NCI-H187 treated with DMSO at 0.1 percent for 48 hours (cell line): ENCODE results near the gene LITAFD.
"Not testable (repeated sequence)": the region's sequence is repeated elsewhere in the genome, so short reads cannot be mapped to it uniquely, and the experiment has no call there.

Experiments used
- DNase-seq: peaks from one replicate; lab custom pipeline; 2025; lab: John Stamatoyannopoulos, UW

LITAFD gene

DNA sequence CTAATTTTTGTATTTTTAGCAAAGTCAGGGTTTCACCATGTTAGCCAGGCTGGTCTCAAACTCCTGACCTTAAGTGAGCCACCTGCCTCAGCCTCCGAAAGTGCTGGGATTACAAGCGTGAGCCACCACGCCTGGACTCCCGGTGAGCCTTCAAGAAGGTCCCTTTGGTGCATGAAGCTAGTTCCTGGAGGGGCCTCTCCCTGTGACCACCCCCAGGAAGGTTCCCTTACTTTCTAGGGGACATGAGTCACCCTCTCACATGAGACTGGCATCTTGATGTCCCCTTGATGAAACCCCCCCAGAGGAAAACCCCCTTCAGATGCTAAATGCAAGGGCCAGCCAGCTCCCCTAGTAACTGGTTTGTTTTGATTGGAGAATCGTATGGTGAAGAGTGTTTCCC is 26.2 kb upstream of the LITAFD start:
- DNase-seq, result no peak

- no peak for DNase-seq
These were observed 22.9 kb upstream of the LITAFD start for GRCh38 chr16:8858994-8859912.

- no peak for DNase-seq
These were observed 22.0 kb upstream of the LITAFD start for GRCh38 chr16:8859913-8860881.

GRCh38 chr16:8861563-8862308 is 20.4 kb upstream of the LITAFD start:
- DNase-seq, result no peak

- no peak for DNase-seq
These were observed 19.6 kb upstream of the LITAFD start for GRCh38 chr16:8862309-8863130.

DNA sequence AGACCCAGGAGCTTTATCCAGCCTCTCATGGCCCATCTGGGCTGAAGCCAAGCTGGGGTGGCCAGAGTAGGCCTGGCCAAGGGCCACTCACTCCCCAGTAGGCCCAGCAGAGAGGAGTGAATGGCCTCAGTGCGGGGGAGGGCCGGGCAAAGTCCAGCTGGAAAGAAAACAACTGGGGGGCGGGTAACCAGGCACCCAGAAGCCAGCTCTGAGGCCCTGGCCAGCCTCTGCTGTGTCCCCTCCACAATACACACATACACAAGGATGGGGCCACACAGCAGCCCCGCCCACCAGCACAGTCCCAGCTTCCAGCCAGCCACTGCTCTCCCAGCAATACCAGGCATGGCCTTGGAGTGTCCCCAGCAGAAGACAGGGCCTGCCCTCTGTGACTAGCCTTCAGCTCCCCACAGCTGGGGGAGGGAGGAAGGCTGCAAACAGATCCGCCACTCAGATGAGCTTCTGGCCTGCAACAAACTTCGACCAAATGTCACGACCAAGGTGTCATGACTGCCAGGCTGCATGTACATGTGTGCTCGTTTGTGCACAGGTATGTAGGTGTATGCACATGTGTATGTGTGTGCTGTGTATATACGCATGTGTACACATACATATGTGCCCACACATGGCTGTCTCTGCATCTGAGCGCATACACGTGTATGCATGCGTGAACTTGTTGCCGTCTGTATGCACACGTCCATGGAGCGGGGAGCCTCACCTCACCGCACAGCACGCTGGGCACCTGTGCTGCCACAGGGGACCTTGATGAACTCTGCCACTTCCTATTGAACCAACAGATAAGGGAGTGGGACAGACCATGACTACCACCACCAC is 18.3 kb upstream of the LITAFD start:
- no peak for DNase-seq

GRCh38 chr16:8864480-8865110 is 17.6 kb upstream of the LITAFD start:
- no peak for DNase-seq

DNA sequence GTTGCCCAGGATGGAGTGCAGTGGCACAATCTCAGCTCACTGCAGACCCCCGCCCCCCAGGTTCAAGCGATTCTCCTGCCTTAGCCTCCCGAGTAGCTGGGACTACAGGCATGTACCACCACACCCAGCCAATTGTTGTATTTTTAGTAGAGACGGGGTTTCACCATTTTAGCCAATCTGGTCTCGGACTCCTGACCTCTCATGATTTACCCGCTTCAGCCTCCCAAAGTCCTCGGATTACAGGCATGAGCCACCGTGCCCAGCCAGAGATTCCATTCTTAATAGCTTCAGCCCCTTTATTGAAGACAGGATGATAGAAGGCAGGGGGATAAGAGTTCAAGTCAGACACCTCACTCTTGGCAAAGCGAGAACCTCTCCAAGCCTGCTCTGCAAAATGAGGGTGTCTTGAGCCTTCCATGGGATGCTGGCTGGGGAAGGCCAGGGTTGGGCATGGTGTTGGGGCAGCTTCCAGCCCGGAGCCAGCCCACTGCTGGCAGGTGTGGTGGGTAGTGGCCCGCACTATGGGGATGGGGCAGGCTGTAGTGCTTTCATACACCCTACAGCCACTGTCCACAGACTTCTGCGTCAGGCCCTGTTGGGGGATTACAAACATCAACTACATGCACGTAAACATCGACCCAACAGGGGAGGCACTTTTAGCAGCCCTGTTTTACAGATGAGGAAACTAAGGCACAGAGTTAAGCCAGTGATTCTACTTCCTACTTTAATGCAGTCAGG is 16.8 kb upstream of the LITAFD start:
- DNase-seq, result no peak

DNA sequence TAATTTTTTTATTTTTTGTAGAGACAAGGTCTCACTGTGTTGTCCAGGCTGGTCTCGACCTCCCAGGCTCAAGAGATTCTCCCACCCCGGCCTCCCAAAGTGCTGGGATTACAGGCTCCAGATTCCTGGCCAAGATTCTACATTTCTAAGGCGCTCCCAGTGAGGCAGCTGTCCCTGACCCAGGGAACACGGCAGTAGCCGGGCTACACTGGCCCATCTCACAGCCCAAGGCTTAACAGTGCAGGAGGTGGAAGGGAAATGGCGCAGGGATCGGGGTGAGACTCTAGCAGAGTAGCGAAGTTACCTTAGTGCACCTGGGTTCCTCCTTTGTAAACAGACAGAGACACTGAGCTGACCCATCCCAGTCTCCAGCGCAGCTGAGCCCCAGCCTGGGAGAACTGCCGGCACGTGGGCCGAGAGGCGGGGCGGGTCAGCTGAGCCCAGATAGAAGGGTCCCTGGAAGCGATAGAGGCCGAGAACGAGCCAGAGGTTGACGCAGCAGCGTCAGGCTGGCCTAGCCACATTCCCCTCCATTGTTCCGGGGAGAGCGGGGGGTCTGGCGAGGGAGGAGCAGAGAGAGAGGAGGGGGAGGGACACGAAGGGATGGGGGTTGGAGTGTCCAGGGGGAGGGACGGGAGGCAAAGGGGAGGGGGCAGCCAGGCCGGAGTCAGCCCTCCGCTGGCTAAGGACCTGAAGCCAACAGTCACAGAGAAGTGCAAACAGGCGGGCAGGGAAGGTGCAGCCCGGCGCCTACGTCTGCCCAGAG is 15.8 kb upstream of the LITAFD start:
- DNase-seq, result no peak

DNA sequence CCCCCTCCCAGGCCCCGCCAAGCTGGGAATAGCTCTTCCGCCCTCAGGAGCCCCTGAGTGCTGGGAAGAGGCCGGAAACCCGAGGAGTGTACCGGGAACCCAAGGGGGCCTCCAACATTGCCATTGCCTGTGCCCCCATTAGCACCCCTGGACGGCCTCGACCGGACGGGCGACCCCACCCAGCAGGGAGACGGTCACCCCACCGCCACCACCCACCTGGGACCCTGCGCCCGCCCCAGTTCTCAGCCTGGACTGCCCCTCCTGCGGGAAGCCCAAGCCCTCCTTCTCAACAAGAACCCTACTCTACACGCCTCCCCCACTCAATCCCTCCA is 15.3 kb upstream of the LITAFD start:
- no peak for DNase-seq

DNA sequence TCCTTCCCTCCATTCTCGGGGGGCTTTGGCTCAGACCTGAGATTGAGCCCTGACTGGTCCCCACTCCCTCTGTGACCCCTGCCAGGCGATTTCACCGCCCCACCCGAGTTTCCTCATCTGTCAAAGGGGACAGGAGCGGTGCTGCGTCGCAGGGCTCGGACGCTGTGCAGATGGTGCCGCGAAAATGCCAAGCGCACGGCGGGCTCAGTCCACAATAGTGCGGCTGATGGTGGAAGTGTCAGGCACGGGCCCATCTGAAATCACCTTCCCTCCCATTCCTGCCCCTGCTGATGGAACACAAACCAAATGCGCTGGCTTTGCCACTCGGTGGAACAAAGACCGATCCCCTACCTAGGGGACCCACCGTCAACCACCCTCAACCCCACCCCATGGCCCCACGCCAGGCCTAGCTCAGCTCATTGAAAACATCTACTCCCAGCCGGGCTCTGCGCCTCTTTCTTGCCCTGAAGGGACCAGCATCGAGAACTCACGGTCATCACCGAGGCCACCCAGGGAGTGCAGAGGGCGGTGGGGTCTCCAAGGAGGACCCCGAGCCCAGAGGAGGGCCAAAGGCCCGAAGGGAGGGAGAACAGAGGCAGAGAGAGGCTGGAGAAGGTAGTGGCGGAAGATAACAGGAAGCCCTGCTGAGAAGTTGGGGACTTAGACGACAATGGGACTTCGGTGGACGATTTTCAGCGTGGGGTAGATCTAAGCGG is 14.8 kb upstream of the LITAFD start:
- DNase-seq, result no peak

- DNase-seq, result no peak
These were observed 14.2 kb upstream of the LITAFD start for GRCh38 chr16:8867932-8868415.

GRCh38 chr16:8868416-8869211 is 13.5 kb upstream of the LITAFD start, which contains the start of gene CARHSP1:
Gene CARHSP1, minus strand, starts transcription at chr16:8869006. Its CDS starts 9,678 bp downstream, at chr16:8859328.
- DNase-seq, result peak; percentile 54

- DNase-seq, result no peak
These were observed 12.8 kb upstream of the LITAFD start for GRCh38 chr16:8869212-8869987.

GRCh38 chr16:8869988-8870241 is 12.2 kb upstream of the LITAFD start:
- not testable (repeated sequence) for DNase-seq

DNA sequence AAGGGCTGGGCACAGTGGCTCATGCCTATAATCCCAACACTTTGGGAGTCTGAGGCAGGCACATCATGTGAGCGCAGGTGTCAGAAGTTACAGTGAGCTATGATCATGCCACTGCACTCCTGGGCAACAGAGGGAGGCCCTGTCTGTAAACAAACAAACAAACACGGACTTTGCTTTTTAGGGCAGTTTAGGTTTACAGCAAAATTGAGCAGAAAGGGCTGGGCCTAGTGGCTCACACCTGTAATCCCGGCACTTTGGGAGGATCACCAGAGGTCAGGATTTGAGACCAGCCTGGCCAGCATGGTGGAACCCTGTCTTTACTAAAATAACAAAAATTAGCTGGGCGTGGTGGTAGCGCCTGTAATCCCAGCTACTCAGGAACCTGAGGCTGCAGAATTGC is 10.1 kb upstream of the LITAFD start:
- no peak for DNase-seq
